A673 (cell line): Measurements from ENCODE around the gene DHRS3.

ENCODE experiments used
- CTCF ChIP-seq: fragments of 300-800, 200-600 bp; sonication (generic); conservative IDR thresholded peaks from 2 replicates; pipeline ENCODE4 v1.5.1; 2017; ENCODE audit warnings: low read depth, mild to moderate bottlenecking, antibody characterized with exemption, low read length, moderate library complexity, mixed read lengths
- EZH2 ChIP-seq: fragments of 200-600 bp; sonication (generic); IDR thresholded peaks from 2 replicates; pipeline ENCODE4 v1.6.1; 2017; ENCODE audit warnings: borderline replicate concordance, low read depth, mild to moderate bottlenecking, mixed read lengths, antibody characterized with exemption, low read length; ENCODE audit not compliant: poor library complexity, severe bottlenecking

- TF ChIP-seq CTCF = no peak
- TF ChIP-seq EZH2 = no peak
These were observed 89.8 kb downstream of the DHRS3 start for GRCh38 chr1:12528021-12528852.
